ENCODE measurements around the gene SH3RF3.

The SH3RF3 gene

DNA sequence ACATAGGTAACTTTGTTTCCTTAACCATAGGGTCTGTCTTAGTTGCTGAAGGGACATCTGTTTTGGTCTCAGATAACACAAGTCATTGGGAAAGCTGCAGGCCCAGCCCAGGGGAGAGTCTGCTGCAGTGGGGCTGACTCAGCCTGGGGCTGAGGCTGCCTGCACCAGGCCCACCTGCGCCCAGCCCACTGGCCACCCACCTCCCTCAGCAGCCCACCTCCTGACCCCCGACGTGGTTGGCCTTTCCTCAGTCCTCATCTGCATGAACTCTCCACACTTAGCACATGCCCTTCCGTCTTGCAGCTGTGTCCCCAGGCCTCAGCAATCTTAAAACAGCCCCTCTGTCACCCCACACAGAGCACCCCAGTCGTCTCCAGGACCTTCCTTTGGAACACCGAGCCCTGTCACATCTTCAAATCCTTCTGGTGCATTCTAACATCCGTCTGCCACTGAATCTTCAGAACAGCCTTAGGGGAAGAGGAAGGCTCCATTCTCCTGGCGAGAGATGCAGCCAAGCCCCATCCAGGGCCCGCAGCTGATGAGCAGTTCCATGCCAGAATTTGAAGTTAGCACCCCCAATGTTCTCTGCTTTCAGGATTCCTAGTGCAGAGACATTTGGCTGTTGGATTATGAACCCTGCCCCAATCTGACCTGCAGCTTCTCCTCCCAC lies 253.4 kb downstream of the SH3RF3 start:
- no peak for DNase-seq

- DNase-seq = no peak
These were observed 253.9 kb downstream of the SH3RF3 start for GRCh38 chr2:109382951-109383350.

- no peak for DNase-seq
These were observed 254.7 kb downstream of the SH3RF3 start for GRCh38 chr2:109383505-109384307.

DNA sequence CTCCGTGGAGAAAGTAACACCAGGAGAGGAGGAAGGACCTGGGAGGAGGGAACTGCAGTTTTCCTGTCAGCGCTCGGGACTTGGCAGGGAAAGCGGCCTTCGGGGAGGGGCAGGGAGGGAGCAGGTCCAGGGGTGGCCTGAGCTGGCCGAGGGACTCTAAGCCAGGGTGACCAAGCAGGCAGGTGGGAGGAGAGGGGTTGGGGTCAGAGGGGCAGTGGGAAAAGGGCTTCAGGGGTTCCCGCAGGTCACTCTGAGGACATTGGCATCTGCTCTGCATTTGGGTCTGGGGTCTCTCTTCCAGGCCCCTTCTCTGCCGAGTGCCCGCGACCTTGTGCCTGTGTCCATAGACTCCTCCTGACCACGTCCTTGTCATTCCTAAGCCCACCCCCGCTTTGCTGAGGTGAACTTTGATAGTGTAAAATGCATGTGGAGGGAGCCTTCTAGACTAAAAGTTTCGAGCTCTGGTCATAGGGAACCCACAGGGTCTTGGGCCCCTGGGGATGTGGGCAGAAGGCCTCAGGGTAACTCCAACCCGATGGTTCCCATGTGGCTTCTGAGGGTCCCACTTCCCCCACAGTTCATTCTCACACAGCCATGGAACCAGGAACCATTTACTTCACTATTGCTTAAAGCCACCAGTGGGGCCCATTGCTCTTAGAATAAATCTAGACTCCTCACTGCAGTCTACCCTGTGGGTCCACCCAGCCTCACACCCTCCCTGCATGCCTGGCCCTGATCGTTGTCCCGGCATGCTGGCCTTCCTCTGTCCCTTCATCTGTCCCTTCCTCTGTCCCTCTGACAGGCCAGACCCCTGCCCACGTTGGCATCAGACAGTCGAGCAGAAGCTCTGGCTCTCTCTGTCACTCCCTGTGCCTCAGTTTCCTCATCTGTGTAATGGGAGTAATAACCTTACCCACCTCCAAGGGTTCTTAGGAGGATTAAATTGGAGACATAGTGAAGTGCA lies 255.6 kb downstream of the SH3RF3 start:
- DNase-seq = no peak

- DNase-seq = no peak
These were observed 256.5 kb downstream of the SH3RF3 start for GRCh38 chr2:109385506-109385905.

DNA sequence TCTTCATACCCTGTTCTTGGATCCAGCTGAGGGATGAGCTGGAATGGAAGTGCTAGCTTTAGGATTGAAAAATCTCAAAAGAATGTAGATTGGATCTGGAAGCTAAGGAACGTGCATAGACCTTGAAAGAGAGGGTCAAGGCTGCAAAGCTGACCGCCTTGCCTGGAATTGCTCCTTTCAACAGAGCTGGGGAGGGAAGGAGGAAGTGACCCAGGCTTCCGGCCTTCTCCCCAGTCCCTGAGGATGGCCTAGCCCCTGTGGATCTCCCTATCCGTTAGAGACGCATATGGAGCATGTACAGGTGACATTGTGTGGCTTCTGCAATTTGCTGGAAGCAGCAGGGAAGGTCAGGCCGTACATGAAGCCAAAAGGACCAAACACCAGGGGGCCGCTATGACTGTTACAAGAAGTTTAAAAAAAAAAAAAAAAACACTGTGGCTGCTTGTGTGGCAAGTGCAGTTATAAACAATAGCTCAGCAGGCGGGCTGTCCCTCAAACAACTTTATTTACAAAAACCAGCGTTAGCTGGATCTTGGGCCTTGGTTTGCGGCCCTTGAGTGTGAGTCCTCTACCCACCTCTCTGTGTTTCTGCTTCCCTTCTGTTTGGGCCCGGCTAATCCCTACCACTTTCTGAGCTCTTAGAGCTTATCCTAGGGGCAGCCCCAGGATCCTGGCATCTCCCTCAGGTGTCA lies 257.1 kb downstream of the SH3RF3 start:
- DNase-seq = no peak

- no peak for DNase-seq
These were observed 258.3 kb downstream of the SH3RF3 start for GRCh38 chr2:109387221-109387735.

- no peak for DNase-seq
These were observed 258.9 kb downstream of the SH3RF3 start for GRCh38 chr2:109387778-109388469.

- DNase-seq = no peak
These were observed 262.2 kb downstream of the SH3RF3 start for GRCh38 chr2:109391243-109391642.

- DNase-seq = no peak
These were observed 263.1 kb downstream of the SH3RF3 start for GRCh38 chr2:109392140-109392539.

DNA sequence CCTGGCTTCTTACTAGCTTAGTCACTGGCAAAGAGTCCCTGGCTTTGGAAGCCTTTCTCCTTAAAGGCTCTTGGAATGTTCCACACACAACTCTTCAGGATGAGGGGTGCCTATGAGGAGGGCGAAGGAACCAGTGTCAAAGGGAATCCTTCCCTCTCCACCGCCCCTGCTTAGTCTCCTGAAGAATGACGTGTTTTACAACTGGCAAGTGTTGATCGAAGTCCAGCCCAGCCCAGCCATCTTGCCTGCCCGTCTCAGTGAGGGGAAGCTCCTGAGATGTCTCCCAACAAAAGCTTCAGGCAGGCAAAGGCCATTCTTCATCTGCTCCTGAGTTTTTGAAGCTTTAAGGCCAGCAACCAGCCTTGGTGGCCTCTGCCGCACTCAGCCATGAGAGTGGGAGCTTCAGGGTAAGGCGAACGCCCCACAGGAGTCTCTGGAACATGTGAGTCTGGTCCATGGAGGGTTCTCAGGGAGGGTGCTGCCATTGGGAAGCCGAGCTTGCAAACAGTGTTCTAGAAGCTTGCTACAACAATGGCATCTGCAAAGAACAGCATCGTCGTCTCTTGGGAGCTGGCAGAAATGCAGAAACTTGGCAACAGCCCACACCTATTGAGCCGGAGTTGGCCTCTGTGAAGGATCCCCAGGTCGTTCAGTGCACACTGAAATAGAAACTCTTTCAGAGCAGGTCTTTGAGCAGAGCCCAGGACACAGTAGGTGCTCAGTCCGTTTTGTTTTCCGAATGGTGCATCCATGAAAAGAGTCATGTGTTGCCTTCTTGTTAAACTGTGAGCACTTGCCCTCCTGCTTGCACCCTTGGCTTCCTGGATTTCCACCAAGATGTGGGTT lies 264.0 kb downstream of the SH3RF3 start:
- DNase-seq = no peak

DNA sequence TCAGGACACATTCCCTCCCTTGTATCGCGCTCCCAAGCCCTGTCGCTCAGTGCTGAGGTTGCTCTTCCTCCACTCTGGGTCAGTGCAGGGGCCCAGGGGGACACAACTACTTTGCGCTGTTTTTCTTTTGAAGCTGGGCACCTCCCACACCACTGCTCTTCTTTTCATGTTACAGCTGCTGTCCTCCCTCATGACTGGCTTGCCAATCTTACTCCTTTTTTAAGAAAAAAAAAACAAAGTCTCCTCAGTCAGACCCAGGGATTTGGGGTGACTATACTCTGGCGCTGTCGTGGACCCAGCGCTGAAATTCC lies 264.6 kb downstream of the SH3RF3 start:
- DNase-seq = no peak

DNA sequence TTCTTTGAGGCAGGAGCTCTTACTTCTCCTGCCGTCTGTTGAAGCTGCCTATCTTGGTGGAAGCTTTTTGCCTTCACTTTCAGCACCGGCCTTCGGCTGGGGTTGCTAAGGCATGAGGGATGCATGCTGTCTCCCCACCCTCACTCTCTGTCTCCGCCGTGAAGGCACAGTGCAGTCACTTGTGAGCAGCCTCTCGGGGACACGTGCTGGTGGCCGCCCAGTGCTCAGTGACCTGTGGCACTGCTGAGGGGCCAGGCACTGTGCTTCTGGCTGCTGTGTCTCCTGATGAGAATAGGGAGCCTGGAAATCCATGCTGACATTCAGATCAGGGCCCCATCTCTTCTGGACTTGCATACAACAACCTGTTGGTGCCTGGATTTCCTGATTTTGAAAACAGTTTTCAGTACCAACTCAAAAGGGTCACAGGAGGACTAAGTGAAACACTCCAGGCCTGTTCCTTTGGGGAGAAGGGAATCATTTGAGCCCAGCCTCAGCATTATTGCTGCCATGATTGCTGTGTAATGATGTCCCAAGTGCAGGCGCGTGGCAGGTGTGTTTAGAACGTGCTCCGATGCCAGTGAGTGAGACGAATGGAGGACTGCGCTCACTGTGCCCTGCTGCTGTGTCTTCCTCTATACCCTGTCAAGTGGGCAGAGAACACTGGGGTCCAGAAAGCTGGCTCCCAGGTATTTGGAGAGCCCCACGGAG lies 266.6 kb downstream of the SH3RF3 start:
- DNase-seq = no peak

GRCh38 chr2:109396202-109397180 lies 267.5 kb downstream of the SH3RF3 start:
- DNase-seq = no peak

- DNase-seq = no peak
These were observed 268.9 kb downstream of the SH3RF3 start for GRCh38 chr2:109397893-109398292.

GRCh38 chr2:109398366-109399015 lies 269.5 kb downstream of the SH3RF3 start:
- no peak for DNase-seq

DNA sequence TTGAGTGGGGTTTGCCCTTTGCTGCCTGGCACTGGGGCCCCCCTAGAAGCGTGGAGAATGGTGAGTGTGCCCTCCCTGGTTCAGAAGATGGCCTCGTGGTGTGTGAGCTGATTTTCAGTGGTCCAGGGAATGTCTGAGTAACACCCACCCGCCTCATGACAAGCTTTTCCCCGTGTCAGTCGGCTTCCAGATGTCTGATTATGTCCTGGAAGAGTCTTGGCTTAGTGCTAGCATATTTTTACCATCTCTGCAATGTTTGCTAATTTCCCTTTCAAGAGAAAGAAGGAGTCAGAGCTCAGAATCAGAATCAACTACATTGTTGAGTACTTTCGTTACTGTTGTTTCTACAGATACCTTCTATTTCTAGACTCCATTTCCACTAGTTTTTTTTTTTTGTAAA lies 270.1 kb downstream of the SH3RF3 start:
- no peak for DNase-seq

DNA sequence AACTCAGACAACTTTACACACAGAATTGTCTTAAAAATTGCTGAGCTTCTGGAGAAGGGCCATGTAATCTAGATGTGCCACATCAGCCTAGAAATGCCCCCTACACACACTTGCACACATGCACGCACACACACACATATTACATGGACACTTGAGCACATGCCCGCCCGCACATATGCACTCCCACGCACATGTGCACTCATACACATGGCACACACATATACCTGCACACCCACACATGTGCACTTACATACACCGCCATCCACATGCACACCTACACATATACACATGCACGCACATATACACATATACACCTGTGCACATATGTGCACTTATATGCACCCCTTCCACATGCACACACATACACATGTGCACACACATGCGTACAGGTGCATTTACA lies 271.1 kb downstream of the SH3RF3 start:
- DNase-seq = no peak
